Stimulated activated CD4-positive, alpha-beta T cell treated with anti-CD3 and anti-CD28 coated beads, Interleukin-2, amount 100 ng/mL, for 4 hours (primary cell): Measurements from ENCODE around the gene EEPD1.

ENCODE experiments used
- DNase-seq: peaks from one replicate; pipeline ENCODE4 v3.0.0-alpha.2; 2020; ENCODE audit warnings: low read depth

EEPD1 gene

DNA sequence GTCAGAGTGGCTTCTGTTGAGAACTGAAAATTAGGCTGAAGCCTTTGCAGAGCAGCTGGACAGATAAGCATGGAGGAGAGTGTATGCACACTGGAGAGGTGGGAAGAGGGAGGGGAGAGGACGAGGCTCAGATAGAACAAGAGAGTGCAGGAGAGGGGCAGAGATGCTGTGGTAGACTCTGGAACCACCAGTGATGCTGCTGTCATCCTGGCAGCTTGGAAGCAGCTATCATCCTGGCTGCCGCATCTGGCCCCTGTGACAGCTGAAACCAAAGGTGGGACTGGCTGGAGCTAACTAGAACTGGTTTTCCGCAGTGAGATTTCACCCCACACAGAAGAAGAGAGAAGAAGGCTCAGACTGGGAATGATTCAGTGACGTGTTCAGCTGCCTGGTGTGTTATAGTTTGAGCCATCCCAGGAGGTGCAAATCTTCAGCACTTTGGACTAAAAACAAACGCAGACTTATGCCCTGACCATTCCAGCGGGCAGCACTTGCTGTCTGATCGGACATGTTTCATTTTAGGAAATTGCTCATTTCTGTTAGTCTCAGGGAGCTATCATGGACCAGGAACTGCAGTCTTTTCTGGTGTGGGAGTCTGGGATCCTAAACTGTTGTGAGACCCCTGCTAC lies 38.4 kb downstream of the EEPD1 start:
- DNase-seq, result no peak

DNA sequence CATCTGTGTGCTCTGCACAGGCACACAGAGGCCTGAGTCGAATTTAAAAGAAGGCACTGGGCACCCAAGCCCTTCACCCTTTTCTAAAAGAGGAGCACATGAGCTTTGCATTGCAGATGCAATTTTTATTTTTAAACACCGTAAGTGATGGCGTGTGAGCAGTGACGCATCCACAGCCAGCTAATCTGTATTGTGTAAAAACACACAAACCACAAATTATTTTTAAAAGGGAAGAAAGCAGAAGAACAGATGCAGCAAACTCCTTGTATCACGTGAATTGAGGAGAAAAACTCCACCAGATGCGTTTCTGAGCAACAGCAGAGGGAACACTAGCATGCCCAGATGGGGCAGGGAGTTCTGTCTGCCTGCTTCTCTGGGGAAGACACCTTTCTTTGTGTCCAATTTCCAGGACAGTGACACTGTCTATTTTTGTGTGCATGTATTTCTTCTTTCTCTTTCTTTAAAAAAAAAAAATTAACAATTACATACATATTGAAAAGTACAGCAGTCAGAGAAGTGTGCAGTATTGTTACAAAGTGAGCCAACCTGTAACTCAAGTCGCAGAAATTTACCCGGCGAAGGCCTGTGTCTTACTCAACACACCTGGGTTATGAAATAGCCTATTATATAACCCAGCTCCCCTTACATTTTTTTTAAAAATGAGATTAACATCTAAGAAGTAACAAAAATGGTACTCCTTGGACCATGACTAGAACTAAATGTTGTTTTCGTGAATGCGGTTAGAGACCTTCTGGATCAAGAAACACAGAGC lies 39.2 kb downstream of the EEPD1 start:
- DNase-seq, result no peak

DNA sequence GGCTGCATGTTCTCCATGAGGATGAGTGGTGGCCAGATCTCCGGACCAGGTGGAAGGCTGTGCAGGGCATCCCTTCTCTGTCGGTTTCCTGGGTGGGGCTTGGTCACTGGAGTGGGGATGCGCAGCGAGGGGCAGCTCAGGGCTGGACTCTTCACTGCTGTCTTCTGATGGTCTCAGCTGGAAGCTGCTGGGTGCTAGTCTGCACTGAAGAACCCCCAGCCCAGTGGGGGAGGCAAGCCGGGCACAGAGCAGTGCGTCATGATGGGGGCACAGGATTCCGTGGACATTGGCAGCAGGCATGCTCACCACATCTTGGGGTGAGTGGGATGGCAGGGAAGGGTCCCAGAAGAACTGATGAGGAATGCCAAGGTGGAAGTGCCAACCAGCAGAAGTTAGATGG lies 39.8 kb downstream of the EEPD1 start:
- no peak for DNase-seq

DNA sequence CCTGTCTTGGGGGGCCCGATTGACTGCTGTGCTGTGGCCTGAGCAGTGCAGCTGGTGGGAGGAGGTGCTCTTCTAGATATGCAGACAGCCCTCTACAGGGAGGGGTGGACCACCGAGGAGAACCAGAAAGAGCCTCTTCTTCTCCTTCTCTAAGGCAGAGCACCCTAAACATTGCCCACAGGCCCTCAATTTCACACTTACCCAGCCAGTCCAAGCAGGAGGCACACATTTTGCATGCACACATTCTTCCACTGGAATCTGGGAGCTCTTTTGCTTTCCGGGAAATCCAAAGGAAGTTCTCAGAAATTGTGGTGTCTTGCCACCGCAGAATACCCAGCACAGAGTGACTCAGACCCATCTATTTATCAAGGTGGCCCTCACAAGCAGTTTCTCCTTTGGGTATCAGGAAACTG lies 45.8 kb downstream of the EEPD1 start:
- no peak for DNase-seq

DNA sequence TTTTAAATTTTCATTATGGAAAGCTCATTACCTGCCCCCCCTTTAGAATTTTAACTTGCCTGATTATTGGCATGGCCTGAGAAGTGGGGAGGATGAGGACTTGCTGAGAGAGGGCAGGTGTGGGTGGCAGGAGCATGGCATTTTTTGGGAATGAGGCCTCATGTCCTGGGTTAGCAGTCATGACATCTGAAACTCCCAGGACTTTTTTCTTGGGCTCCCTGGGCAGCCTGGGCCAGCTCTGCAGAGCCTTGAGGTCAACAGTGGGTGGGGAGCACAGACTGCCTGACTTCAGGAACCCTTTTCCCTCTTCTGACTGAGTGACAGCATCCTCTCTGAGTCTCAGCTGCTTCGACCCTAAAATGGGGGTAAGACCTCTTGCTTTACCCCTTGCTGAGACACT lies 46.3 kb downstream of the EEPD1 start:
- no peak for DNase-seq

DNA sequence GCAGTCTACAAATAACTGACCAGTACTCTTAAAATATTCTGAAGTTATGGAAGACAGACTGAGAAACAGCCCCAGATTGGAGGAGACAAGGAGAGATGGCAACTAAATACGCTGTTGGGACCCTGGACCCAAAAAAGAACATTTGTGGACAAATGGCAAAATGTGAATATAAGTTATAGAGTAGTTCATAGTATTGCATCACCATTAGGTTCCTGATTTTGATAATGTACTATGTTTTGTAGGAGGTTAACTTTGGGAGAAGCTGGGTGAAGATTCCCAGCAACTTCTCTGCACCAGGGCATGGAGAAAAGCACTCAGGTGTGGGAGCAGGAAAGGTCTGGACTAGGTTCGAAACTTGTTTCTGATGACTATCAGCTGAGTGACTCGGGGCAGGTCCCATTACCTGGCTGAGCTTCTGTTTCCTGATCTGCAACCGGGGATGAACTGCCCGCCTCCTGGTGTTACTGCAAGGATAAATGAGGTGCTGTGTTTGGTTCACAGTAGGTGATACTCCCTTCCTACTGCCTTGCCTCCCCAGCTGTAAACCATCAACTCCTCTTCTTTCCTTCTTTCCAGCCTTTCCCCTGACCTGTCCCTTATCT lies 48.2 kb downstream of the EEPD1 start:
- no peak for DNase-seq

DNA sequence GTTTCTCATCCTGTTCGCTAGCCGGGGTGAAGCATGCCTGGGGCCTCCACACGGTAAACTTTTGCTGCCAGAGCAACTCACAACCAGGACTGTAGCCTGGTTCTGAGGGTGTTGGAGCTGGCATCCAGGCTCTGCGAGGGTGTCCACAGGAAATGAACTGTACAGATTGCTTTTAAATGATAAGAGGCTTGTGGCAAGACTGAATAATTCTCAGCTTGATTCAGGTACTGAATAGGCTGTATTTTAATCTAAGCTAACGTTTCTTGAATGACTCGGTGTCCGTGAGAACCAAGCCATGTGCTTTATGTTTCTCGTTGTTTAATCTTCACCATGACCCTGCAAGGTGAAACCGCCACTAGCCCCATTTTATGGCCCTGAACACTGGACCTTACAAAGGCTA lies 49.3 kb downstream of the EEPD1 start:
- no peak for DNase-seq

DNA sequence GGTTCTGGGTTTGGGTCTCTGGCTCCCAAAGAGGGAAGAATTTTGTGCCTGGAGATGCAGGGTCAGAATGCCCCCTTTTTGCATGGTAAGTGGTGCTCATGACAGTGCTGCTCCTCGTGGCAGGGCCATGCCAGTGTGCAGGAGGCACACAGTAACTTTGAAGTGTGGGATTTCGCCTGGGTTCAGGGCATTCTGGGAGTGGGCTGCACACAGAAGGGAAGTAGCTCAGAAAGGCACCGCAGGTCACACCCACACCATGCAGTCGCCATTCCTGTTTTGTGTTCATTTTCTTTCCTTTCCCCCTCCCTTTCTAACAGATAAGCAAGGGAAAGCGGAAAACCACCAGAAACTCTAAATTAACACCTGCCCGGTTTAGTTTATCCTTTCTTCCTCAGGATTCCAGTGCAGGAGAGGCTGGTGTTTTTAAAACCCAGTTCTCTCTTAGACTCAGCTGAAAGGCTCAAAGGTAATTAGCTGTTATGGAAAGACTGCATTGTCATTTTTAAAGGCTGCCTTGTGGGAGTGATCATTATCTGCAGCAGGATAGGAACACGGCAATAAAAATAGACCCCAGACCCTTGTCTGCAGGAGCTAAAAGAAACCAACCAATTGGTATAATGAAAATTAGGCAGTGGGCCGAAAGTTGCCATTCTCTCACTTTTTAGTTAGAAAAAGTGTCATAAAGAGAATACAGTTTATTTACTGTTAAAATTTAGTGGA lies 50.2 kb downstream of the EEPD1 start:
- no peak for DNase-seq

DNA sequence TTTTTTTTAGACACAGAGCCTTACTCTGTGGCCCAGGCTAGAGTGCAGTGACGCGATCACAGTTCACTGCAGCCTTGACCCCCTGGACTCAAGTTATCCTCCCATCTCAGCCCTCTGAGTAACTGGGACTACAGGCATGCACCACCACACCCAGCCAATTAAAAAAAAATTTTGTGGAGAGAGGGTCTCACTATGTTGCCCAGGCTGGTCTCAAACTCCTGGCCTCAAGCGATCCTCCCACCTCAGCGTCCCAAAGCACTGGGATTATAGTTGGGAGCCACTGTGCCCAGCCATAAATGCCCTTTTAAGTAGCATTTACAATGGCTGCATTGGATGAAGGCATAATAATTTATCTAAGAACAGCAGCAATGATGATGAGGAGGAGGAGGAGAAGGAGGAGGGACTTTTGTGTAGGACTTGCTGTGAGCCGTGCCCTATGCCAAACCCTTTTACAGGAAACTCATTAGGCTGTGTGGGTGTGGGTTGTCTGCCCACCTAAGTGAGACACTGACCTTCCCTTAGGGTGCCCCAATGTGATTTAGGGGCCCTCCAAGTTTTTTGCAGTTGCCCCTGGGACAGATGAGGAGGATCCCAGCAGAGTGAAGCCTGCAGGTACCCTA lies 51.1 kb downstream of the EEPD1 start:
- DNase-seq, result no peak

DNA sequence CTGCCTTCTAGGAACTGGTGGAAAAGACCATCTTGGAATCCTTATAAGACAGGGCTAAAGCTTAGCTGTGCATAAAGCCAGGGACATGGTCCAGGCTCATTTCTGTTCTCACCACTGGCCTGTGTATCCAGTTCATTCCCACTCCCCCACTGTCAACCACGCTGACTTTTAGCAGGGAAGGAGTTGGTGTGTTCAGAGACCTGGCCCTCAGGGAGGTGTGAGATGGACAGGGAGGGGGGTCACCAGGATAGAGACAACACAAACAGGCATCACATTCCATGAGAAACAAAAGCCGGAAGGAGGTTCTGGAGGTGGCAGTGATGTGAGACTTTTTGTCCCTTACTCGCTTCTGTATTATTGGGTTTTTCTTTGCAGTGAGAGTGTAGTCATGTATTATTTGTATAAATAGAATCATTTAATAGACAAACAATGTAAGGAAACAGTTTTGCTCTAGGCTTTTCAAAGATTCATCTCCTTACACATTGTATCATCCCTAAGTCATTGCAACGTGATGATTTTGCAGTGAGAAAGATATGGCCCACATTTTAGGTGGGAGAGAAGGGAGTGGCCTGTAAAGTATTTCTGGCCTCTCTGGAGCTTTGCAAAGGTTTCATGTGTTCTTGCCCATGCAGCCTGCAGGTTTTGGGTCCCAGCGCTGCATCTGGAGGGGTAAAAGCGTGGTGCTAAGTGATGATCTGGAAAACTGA lies 52.0 kb downstream of the EEPD1 start:
- DNase-seq, result no peak

DNA sequence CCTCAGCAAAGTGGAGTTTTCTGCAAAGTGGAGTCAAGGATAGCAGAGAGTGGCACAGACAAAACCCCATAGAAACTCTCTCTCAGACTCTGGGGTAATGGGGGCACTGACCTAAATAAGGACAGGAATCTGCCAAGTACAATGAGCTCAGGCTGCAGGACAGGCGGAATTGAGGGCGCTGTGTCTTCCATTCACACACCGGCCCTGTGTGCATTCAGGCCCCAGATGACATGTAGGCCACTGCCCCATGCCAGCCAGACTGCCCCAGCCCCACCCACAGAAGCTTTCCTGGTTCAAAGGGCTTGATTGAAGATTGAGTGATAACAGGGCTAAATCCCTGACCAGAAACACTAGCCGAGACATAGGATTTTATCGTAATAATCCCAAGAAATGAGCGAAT lies 52.7 kb downstream of the EEPD1 start:
- DNase-seq, result no peak

DNA sequence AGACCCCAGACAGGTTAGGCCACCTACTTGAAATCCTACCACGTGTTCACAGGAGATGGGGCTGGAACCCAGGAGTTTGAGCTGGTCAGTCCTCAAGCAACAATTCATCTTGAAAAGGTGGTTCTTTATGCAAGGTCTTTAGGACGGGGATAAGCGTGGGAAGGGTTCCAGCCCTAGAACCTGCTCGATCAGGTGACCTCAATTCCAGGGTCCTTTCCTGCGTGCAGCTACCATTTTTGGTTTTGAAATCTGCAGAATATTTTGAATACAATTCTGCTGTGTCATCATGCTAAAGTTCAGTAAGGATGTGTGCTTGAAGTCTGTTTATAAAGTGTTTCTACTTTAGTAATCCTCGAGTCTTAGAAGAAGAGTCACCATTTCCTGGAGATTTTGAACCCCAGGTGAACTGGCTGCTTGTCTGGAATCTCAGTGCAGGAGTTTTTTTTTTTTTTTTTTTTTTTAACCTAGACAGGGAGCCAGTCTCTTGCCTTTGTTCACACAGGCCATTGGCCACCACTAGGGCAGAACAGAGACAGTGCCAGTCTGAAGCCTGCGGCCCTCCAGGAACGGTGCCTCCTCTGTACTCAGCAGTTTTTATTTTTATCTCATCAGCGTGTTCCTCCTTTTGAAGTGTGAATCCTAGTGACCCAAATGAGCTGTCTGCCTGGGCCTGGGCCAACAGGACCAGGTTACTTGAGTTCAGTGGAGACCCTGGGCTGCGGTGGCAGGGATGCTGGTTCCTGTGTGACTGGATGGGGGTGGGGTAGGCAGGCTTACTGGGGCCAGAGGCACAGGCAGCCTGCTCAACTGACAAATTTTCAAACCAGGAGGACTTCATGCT lies 54.6 kb downstream of the EEPD1 start:
- DNase-seq, result no peak

DNA sequence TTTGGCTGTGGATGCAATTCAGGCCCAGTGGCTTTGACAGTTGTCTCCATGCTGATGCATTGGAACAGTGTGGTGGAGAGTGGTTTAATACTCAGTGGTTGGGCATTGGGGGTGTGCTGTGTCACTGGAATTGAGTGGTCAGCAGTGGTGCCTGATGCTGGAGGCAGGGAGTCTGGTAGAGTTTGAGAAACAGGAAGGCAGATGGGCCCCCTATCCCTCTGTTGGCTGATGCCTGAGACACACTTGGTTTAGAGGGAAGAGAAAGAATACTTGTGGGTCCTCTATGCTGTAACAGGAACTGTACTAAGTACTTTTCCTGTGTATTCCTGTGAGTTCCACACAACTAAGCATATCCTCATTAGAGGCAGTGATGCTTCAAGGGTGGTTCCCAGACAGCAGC lies 55.4 kb downstream of the EEPD1 start:
- no peak for DNase-seq

DNA sequence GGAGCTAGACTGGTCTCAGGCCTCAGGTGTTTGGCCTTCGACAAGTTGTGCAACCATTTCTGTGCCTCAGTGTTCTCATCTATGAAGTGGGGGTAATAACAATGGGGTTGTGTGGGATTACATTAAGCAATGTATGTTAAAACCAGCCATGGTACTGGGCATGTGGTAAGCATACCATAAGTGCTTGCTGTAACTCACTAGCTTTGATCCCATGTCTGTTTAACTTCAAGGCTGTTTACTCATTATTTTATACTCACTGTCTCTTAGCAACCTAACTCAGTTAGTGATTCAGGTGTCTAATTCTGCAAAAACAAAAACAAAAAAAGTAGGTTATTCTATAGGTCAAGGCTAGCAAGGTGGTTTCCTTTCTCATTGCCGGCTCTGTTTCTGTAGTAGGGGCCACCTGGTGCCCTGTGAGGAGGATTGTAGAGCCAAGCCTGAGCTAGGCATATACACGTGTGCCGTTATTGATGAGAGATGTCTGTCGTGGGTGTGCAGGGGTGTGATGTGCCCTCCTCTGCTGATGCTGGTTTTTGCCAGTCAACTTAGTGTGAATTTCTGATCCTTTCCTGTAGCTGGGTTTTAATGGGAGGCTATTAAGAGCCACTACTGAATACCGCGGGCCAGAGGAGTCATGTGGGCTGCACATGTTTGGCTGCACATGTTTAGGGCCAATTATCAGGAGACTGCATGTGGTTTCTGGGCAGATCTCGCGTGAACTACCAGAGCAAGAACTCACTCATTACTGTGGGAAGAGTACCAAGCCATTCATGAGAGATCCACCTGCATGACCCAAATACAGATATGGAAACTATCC lies 56.2 kb downstream of the EEPD1 start:
- DNase-seq, result no peak

DNA sequence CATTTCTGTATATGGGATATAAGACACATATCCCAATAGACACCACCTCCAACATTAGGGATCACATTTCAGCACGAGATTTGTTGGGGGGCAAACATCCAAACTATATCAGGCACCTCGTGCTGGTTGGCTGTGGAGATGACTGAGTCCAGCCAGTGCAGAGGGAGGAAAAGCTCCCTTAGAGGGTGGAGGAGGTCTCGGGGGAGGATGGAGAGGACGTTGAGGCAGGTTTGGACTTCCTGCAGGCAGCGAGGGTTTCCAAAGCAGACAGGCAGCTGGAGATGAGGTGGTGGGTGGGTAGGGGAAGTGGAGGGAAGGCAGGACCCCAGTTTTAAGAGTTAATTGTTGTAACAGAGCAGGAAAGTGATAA lies 56.7 kb downstream of the EEPD1 start:
- no peak for DNase-seq

DNA sequence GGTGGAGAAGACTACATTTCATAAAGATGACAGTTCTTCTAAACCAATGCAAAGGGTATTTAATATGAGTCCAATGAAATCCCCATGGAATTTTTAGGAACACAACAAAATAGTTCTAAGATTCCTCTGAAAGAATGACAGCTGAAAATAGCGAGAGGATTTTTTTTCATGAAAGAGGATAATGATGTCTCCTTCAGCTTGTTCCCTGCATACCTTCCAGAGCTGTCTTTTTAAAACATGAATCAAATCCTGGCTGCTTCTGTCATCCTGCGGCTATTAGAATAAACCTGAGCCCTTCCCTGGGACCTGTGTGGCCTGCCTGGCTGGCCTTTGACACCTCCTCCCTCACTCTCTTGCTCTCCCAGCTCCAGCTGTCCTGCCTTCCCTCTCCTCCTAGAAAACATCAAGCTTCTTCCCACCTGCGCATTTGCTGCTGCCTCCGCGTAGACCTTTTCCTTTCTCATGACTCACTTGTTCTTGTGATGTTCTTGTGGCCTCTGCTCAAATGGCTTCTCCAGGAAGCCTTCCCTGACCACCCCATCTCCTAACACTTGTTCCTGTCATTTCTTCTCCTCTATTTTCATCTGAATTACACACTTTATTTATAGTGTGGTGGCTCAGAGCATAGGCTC lies 57.4 kb downstream of the EEPD1 start:
- DNase-seq, result no peak

DNA sequence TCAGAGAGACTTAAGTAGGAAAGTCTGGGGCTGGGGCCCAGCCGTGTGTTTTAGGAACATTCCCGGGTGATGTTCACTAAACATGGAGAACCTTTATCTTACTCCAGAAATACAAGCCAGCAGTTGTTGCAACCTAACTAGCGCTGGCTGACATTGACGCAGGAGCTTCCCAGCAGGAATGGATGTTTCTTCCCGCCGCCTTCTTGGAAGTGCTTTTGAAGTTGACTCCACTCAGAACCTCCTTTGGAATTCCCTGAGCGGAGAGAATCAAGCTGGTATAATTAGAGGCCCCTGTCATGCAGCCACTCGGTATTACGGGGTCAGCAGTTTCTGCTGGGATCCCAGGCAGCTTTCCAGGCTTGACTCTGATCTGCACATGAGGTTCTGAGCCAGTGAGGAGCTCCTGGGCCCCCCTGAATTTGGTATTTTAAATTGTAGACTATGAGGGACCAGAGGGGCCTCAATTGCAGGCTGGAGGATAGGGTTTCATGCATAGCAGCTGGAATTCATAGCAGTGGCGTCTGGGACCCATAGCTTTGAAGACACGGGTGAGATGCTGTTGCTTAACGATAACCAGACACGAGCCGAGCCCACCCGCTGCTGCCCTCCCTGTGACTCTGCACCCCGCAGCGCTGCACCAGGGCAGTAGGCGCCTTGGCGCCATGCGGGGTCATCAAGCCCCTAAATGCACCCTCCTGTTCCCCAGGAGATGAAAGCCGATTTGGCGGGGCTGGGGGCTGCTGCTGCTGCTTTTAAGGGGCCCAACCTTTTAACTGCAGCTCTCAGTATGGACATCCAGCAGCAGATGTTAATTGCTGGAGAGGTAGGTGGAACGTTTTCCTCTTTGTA lies 61.8 kb downstream of the EEPD1 start:
- DNase-seq, result no peak

DNA sequence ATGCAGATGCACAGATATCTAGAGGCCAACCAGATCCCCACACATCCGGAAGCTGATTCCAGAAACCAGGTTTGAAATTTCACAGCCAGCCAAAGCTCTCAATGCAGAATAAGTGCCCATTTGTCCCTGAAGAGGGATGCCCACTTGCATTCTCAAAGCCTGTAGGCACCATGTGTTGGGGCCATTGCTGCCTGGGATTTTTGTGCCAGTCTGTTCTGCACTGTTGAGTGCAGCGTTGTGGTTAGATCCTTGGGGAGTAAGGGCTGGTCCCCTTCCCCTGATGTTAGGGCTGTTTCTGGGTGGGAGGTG lies 62.4 kb downstream of the EEPD1 start:
- DNase-seq, result no peak
